SH-SY5Y (cell line): Measurements from ENCODE around the gene TCF4.

Experiments used
- GATA2 ChIP-seq: IDR thresholded peaks from 2 replicates; pipeline ENCODE4 v1.6.1; 2011; ENCODE audit warnings: mild to moderate bottlenecking, low read depth, low read length
- GATA3 ChIP-seq: IDR thresholded peaks from 2 replicates; pipeline ENCODE4 v1.6.1; 2011; ENCODE audit warnings: low read depth, mild to moderate bottlenecking, low read length, moderate library complexity

DNA sequence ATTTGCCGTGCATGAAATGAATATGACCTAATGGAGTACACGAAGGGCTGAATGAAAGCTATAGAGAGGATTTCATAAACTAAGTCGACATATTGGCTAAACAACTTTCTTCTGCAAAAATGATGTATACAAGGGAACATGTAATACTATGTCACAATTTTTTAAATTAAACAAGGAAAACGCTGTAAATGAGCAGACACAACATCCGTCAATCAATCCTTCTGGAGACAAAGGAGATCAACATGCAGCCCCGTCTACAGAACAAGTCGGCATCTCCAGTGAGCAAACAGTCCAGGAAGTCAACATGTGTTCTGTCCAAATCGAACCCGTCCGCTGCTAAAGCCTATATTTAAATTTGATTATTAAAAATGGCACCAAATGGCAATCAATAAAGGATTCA is 180.8 kb downstream of the TCF4 start:
- TF ChIP-seq GATA3 (no peak), GATA2 (no peak)
